WI38 (cell line): ENCODE results near the gene SLC18A3.

Experiments
- H3K4me3 ChIP-seq: 2 replicates; pipeline ENCODE4 v1.5.1; 2011; ENCODE audit warnings: low read depth, mild to moderate bottlenecking, control low read depth, low read length
- CTCF ChIP-seq: IDR thresholded peaks from 2 replicates; pipeline ENCODE4 v1.5.1; 2012; ENCODE audit warnings: low read depth, mild to moderate bottlenecking, control low read depth, low read length

Gene SLC18A3

GRCh38 chr10:49611166-49611815 is 1.2 kb downstream of the SLC18A3 start:
- no peak overlapping the region for H3K4me3 ChIP-seq

GRCh38 chr10:49611816-49612512 is 1.9 kb downstream of the SLC18A3 start:
- no peak for TF ChIP-seq CTCF
- H3K4me3 ChIP-seq = no peak overlapping the region

More at GRCh38 chr10:49611166-49611815, 1.2 kb downstream of the SLC18A3 start:
- TF ChIP-seq CTCF = no peak

DNA sequence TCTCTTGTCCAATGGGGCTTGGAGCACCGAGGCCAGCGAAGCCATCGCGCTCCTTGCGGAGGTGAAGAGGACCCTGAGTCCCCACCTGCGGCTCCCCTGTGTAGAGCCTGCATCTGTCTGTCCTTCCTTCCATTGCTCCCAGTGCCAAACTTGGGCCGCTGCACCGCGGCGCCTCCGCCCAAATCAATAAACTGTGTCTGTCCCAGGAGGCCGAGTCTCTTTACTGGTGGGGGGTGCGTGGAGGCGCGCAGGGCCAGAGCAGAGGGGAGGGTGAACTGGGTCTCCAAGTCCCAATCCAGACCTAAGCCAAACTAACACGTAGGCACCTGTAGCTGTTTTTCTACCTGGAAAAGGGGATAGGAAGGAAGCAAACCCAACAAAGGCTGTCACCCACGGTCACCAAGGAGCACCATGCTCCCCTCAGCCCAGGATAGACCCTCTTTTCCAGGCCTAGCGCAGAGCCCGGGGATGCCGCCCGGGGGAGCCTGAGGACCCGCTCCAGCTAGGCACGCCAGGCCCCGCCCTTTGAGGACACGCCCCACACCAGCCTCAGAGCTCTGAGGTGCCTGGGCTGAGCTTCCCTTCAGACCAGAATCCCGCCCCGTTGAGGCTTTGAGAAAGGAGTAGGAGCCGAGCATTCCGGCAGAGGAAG is 2.5 kb downstream of the SLC18A3 start:
- no peak for TF ChIP-seq CTCF

DNA sequence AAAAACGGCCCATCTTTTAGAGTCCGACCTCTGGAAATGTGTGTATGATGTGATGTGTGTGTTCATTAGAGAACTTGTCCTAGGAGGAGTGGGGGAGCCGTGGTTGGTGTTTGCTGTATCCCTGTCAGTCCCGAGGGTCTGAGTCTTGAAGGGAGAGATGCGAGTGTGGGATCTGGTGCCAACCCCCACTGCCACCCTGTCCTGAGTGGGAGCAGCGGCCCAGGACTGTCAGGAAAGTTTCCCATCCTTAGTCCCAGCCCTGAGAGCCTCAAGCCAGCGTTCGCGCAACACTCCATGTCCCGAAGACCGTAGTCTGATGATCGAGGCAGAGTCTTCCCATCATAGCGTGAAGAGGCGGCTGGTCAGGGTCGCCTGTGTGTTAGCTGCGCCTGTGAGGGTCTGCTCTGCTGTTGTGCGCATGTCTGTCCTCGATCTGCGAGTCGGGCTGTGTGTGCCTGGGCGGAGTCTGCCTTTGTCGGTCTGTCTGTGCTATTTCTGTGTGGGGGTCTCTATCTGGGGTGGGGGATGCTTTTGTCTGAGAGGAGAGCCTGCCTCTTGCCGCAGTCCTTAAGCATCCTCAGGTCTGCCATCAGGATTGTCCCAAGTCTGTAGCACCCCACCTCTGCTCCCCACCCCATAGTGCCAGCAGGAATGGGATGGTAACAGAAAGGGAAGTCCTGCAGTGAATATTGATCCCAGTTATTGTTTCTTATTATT is 3.2 kb downstream of the SLC18A3 start:
- H3K4me3 ChIP-seq = no peak overlapping the region
- no peak for TF ChIP-seq CTCF

More for the DNA sequence above, 2.5 kb downstream of the SLC18A3 start:
- no peak overlapping the region for H3K4me3 ChIP-seq

DNA sequence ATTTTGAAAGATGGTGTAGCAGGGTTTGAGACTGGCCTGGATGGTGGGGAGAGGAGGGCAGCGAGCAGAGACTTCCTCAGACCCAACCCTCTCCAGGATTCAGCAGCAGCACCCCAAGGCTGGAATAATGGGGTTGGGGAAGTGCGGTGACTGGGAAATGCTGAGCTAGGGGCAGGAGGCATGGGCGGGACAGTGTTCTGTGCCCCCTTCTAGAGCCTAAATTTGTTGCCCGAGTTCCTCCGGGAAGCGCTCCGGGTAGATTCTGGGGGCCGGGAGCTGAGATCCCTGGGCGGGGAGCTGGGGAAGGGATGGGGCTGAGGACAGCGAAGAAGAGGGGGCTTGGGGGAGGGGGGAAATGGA is 3.8 kb downstream of the SLC18A3 start, which contains the start of gene CHAT:
Gene CHAT, plus strand, starts transcription at position 156 of the 360 bp plus-strand sequence. Its CDS starts 153 bp downstream, at position 309.
- no peak for TF ChIP-seq CTCF

GRCh38 chr10:49614242-49615198 is 4.4 kb downstream of the SLC18A3 start:
- no peak overlapping the region for H3K4me3 ChIP-seq
- TF ChIP-seq CTCF = no peak

More for the DNA sequence above, 3.8 kb downstream of the SLC18A3 start, which contains the start of gene CHAT:
- H3K4me3 ChIP-seq = no peak within 1 kb of the TSS
